ENCODE measurements around the gene PLS1.
"Not testable (repeated sequence)": the region's sequence is repeated elsewhere in the genome, so short reads cannot be mapped to it uniquely, and the experiment has no call there.

The PLS1 gene

DNA sequence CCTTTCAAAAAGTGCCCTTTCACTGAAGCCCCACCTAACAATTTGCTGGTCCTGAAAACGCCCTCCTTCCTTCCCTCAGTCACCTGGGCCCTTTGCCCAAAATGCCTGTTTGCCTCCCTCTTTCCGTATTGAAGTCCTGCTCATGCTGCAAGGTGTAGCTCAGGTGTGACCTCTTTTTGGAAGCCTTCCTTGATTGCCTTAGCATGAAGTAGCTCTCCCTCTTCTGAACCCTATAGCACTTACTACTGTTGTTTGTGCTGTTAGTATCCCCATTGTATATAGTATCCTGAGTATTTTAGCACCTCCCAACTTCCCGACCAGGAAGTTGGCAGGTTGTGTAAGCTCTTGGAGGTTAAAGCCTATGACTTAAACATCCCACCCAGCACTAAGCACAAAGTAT lies 1.7 kb downstream of the PLS1 start:
- H3K36me3 ChIP-seq (ENCODE audit: insufficient read depth, low read depth, low read length), result no peaks in the 10 kb centered on the region
- H3K27ac ChIP-seq (ENCODE audit: low read length), result no peak overlapping the region
- H3K27me3 ChIP-seq (ENCODE audit: insufficient read depth, low read length), result peaks cover 12% of the 10 kb centered on the region; the same call in 1 of the 2 replicates
- peaks cover 7% of the 10 kb centered on the region; the same call in 1 of the 2 replicates for H3K4me1 ChIP-seq (ENCODE audit: insufficient read depth, low read length)
- H3K4me3 ChIP-seq (ENCODE audit: low read length), result peak overlapping the region; percentile 80
- no peaks in the 10 kb centered on the region for H3K9me3 ChIP-seq (ENCODE audit: insufficient read depth, low read depth, low read length)
- H3K9ac ChIP-seq (ENCODE audit: low read depth, low read length), result no peak overlapping the region

GRCh38 chr3:142601713-142602112 lies 5.5 kb downstream of the PLS1 start:
- Histone ChIP-seq H3K27me3 (ENCODE audit: insufficient read depth, low read length) (peaks cover 10% of the 10 kb centered on the region; the same call in 1 of the 2 replicates), H3K9me3 (ENCODE audit: insufficient read depth, low read depth, low read length) (no peaks in the 10 kb centered on the region), H3K9ac (ENCODE audit: low read depth, low read length) (no peak overlapping the region), H3K4me3 (ENCODE audit: low read length) (no peak overlapping the region), H3K4me1 (ENCODE audit: insufficient read depth, low read length) (peaks cover 7% of the 10 kb centered on the region; the same call in 1 of the 2 replicates), H3K27ac (ENCODE audit: low read length) (no peak overlapping the region), H3K36me3 (ENCODE audit: insufficient read depth, low read depth, low read length) (no peaks in the 10 kb centered on the region)

DNA sequence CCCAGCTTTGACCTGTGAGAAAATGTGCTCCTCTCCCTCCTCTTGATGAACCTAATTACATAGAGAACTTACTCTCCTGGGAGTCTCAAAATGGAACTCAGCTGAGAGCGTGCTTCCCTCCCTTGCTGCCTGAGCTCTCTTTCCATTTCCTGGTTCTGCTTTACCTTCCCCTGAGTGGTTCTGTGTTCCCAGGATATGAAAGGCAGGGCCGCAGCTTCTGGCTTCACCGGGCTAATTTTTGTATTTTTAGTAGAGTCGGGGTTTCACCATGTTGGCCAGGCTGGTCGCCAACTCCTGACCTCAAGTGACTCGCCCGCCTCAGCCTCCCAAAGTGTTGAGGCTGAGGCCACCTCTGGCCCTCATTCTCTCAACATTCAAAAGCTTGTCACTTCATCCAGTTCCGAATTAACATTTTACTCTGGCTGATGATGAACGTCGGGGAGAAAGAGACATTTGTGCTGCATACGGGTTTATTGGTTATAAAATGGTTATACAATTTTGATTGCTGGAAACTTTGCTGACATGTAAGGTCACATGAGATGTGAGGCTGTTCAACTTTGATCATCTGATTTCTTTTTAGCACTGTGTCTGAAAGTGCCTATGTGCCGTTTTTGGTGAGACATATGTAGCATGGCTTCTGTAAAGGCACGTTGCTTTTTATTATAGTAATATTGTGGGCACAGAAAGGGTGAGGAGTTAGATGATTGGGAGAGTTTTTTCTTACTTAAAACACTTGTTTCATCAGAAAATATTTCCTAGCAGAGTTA lies 6.6 kb downstream of the PLS1 start:
- H3K9me3 ChIP-seq (ENCODE audit: insufficient read depth, low read depth, low read length), result no peaks in the 10 kb centered on the region
- no peak overlapping the region for H3K9ac ChIP-seq (ENCODE audit: low read depth, low read length)
- no peak overlapping the region for H3K4me3 ChIP-seq (ENCODE audit: low read length)
- 0 out of 2 replicates have a peak, but pooled peaks cover 3% of the 10 kb centered on the region for H3K4me1 ChIP-seq (ENCODE audit: insufficient read depth, low read length)
- H3K27ac ChIP-seq (ENCODE audit: low read length), result no peak overlapping the region
- H3K27me3 ChIP-seq (ENCODE audit: insufficient read depth, low read length), result no peaks in the 10 kb centered on the region
- H3K36me3 ChIP-seq (ENCODE audit: insufficient read depth, low read depth, low read length), result no peaks in the 10 kb centered on the region

GRCh38 chr3:142603386-142603705 lies 7.2 kb downstream of the PLS1 start:
- not testable (repeated sequence) for H3K9ac ChIP-seq (ENCODE audit: low read depth, low read length); H3K4me1 ChIP-seq (ENCODE audit: insufficient read depth, low read length); H3K27ac ChIP-seq (ENCODE audit: low read length); H3K4me3 ChIP-seq (ENCODE audit: low read length); H3K27me3 ChIP-seq (ENCODE audit: insufficient read depth, low read length); H3K36me3 ChIP-seq (ENCODE audit: insufficient read depth, low read depth, low read length); H3K9me3 ChIP-seq (ENCODE audit: insufficient read depth, low read depth, low read length)

DNA sequence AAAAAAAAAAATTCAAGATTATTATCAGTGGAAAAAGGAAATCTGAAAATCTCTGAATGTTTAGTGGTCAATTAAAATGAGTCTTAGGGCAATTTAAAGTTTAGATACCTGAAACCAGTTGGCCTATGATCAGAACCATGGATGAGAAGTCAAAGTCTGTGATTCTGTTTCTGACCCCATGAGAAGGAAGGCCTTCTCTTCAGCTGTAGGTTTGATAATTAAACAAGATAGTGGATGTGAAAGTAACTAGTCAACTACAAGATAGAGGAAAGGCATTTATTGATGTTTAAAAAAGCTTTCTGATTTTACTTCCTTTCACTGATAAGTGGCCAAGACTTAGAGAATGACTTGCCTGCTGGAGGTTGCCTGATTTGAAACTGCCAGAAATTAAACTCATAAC lies 8.7 kb downstream of the PLS1 start:
- Histone ChIP-seq H3K4me1 (ENCODE audit: insufficient read depth, low read length) (no peaks in the 10 kb centered on the region), H3K27me3 (ENCODE audit: insufficient read depth, low read length) (no peaks in the 10 kb centered on the region), H3K36me3 (ENCODE audit: insufficient read depth, low read depth, low read length) (no peaks in the 10 kb centered on the region), H3K4me3 (ENCODE audit: low read length) (no peak overlapping the region), H3K9ac (ENCODE audit: low read depth, low read length) (no peak overlapping the region), H3K9me3 (ENCODE audit: insufficient read depth, low read depth, low read length) (no peaks in the 10 kb centered on the region), H3K27ac (ENCODE audit: low read length) (no peak overlapping the region)

- Histone ChIP-seq H3K4me3 (ENCODE audit: low read length) (no peak overlapping the region), H3K9me3 (ENCODE audit: insufficient read depth, low read depth, low read length) (no peaks in the 10 kb centered on the region), H3K36me3 (ENCODE audit: insufficient read depth, low read depth, low read length) (no peaks in the 10 kb centered on the region), H3K27ac (ENCODE audit: low read length) (no peak overlapping the region), H3K9ac (ENCODE audit: low read depth, low read length) (no peak overlapping the region), H3K4me1 (ENCODE audit: insufficient read depth, low read length) (no peaks in the 10 kb centered on the region), H3K27me3 (ENCODE audit: insufficient read depth, low read length) (no peaks in the 10 kb centered on the region)
Observed at GRCh38 chr3:142608631-142609030, 12.4 kb downstream of the PLS1 start.

DNA sequence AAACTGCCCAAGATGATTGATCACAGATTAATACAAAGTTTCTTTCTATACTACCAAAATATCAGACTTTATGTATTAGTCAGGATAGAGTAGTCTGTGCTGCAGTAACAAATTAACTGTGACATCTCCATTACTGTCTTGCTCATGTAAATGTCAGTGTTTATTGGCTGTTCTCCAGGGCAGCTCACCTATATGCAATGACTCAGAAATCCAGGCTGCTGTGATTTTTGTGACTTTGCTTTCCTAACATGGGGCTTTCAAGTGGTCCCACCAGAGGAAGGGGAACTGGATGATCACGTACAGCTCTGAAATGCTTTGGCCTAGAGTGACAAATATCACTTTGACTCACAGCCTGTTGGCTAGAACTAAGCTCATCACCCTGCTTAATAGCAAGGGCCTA lies 12.9 kb downstream of the PLS1 start:
- no peak overlapping the region for H3K9ac ChIP-seq (ENCODE audit: low read depth, low read length)
- no peaks in the 10 kb centered on the region for H3K9me3 ChIP-seq (ENCODE audit: insufficient read depth, low read depth, low read length)
- H3K4me3 ChIP-seq (ENCODE audit: low read length), result no peak overlapping the region
- H3K27me3 ChIP-seq (ENCODE audit: insufficient read depth, low read length), result no peaks in the 10 kb centered on the region
- H3K27ac ChIP-seq (ENCODE audit: low read length), result no peak overlapping the region
- no peaks in the 10 kb centered on the region for H3K36me3 ChIP-seq (ENCODE audit: insufficient read depth, low read depth, low read length)
- H3K4me1 ChIP-seq (ENCODE audit: insufficient read depth, low read length), result no peaks in the 10 kb centered on the region

DNA sequence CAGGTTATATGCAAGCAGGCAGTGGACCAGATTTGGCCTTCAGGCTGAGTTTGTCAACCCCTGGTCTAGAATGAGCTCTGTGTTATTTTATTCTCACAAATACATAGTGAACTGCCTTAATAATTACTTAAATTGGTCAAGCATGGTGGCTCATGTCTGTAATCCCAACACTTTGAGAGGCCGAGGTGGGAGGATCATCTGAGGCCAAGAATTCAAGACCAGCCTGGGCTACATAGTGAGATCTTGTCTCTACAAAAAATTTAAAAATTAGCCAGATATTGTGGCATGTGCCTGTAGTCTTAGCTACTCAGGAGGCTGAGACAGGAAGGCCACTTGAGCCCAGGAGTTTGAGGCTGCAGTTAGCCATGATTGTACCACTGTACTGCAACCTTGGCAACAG lies 15.0 kb downstream of the PLS1 start:
- Histone ChIP-seq H3K4me3 (ENCODE audit: low read length) (no peak overlapping the region), H3K9me3 (ENCODE audit: insufficient read depth, low read depth, low read length) (no peaks in the 10 kb centered on the region), H3K27me3 (ENCODE audit: insufficient read depth, low read length) (no peaks in the 10 kb centered on the region), H3K27ac (ENCODE audit: low read length) (no peak overlapping the region), H3K9ac (ENCODE audit: low read depth, low read length) (no peak overlapping the region), H3K36me3 (ENCODE audit: insufficient read depth, low read depth, low read length) (no peaks in the 10 kb centered on the region), H3K4me1 (ENCODE audit: insufficient read depth, low read length) (no peaks in the 10 kb centered on the region)

GRCh38 chr3:142613491-142613890 lies 17.3 kb downstream of the PLS1 start:
- Histone ChIP-seq H3K4me3 (ENCODE audit: low read length) (no peak overlapping the region), H3K4me1 (ENCODE audit: insufficient read depth, low read length) (no peaks in the 10 kb centered on the region), H3K9me3 (ENCODE audit: insufficient read depth, low read depth, low read length) (no peaks in the 10 kb centered on the region), H3K36me3 (ENCODE audit: insufficient read depth, low read depth, low read length) (no peaks in the 10 kb centered on the region), H3K27me3 (ENCODE audit: insufficient read depth, low read length) (no peaks in the 10 kb centered on the region), H3K27ac (ENCODE audit: low read length) (no peak overlapping the region), H3K9ac (ENCODE audit: low read depth, low read length) (no peak overlapping the region)

GRCh38 chr3:142614059-142614626 lies 17.9 kb downstream of the PLS1 start:
- H3K27ac ChIP-seq (ENCODE audit: low read length), result no peak overlapping the region
- no peaks in the 10 kb centered on the region for H3K36me3 ChIP-seq (ENCODE audit: insufficient read depth, low read depth, low read length)
- H3K4me1 ChIP-seq (ENCODE audit: insufficient read depth, low read length), result no peaks in the 10 kb centered on the region
- no peaks in the 10 kb centered on the region for H3K9me3 ChIP-seq (ENCODE audit: insufficient read depth, low read depth, low read length)
- no peak overlapping the region for H3K9ac ChIP-seq (ENCODE audit: low read depth, low read length)
- no peaks in the 10 kb centered on the region for H3K27me3 ChIP-seq (ENCODE audit: insufficient read depth, low read length)
- H3K4me3 ChIP-seq (ENCODE audit: low read length), result no peak overlapping the region

GRCh38 chr3:142615171-142615570 lies 19.0 kb downstream of the PLS1 start:
- Histone ChIP-seq H3K4me3 (ENCODE audit: low read length) (no peak overlapping the region), H3K36me3 (ENCODE audit: insufficient read depth, low read depth, low read length) (no peaks in the 10 kb centered on the region), H3K27ac (ENCODE audit: low read length) (no peak overlapping the region), H3K27me3 (ENCODE audit: insufficient read depth, low read length) (no peaks in the 10 kb centered on the region), H3K9me3 (ENCODE audit: insufficient read depth, low read depth, low read length) (no peaks in the 10 kb centered on the region), H3K9ac (ENCODE audit: low read depth, low read length) (no peak overlapping the region), H3K4me1 (ENCODE audit: insufficient read depth, low read length) (no peaks in the 10 kb centered on the region)

DNA sequence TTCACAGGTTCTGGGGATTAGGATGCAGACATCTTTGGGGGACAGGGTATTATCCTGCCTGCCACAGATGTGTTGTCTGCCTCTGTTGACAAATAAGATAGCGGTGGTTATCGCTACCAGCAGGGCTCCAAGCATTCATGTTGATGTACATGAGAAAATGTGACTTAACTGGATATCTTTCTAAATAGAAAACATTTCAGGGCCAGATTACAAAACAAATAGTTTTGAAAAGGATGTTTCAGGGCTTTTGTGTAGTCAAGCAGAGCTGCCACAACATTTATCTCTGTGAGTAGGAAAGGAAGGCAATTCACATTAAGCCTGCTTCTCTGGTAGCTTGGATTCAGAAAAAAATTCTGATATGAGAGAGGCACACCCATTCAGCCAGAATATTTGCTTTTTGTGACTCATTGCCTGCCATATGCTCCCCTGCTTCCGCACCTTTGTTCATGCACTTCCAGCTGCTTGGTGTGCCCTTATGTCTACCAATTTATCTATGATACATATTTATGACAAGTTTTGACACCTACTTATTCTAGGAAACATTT lies 22.8 kb downstream of the PLS1 start:
- H3K4me1 ChIP-seq (ENCODE audit: insufficient read depth, low read length), result peaks cover 4% of the 10 kb centered on the region; the same call in 1 of the 2 replicates

More for the DNA sequence above, 22.8 kb downstream of the PLS1 start:
- H3K9me3 ChIP-seq (ENCODE audit: insufficient read depth, low read depth, low read length), result no peaks in the 10 kb centered on the region
- no peaks in the 10 kb centered on the region for H3K27me3 ChIP-seq (ENCODE audit: insufficient read depth, low read length)
- no peak overlapping the region for H3K4me3 ChIP-seq (ENCODE audit: low read length)
- H3K36me3 ChIP-seq (ENCODE audit: insufficient read depth, low read depth, low read length), result no peaks in the 10 kb centered on the region
- H3K9ac ChIP-seq (ENCODE audit: low read depth, low read length), result no peak overlapping the region
- H3K27ac ChIP-seq (ENCODE audit: low read length), result no peak overlapping the region
